ENCODE data around the gene THRA. TPM values are rescaled to one million over a fixed set of nuclear protein-coding genes. Genes with fewer than 3 reads are reported as not detected.

THRA gene
- 21.1 TPM for polyA plus RNA-seq (2013)

- under 1% methylated on average over 31 of the region's 83 CpGs for whole genome bisulfite sequencing (ENCODE audit: insufficient coverage)
- POLR2A ChIA-PET = interaction anchor here (1.0 to 1.3 kb wide), 2 partner anchors 9 to 13 kb away, joined by 3 read pairs; no protein-coding TSS in a partner anchor
Measured at GRCh38 chr17:40062329-40063186, at the start of gene THRA. TSS of gene THRA (plus strand) at chr17:40062965. CDS start at chr17:40074489, 11,524 bp downstream.

GRCh38 chr17:40014375-40014980, 48.3 kb upstream of the THRA start:
- Histone ChIP-seq H3K9me3 (ENCODE audit: control extremely low read depth in 1 of 5, control insufficient read depth in 4 of 5, insufficient read depth in 2 of 5, low read depth in 1 of 5, low read length in 4 of 5) (no peaks in the 10 kb centered on the region), H3K4me3 (ENCODE audit: control insufficient read depth in 1 of 7, extremely low read depth in 1 of 7, insufficient read depth in 4 of 7, low read depth in 2 of 7, low read length in 6 of 7) (no peak overlapping the region), H3K36me3 (ENCODE audit: control insufficient read depth in 4 of 4, insufficient read depth in 4 of 4, low read length in 3 of 4) (peaks cover 0 to 12% (median 5%) of the 10 kb centered on the region in 4 experiments), H3K27ac (ENCODE audit: insufficient read depth in 1 of 2, low read depth in 1 of 2, low read length in 2 of 2, poor library complexity in 1 of 2, severe bottlenecking in 2 of 2) (no peak overlapping the region), H3K4me1 (ENCODE audit: control extremely low read depth in 1 of 4, control insufficient read depth in 4 of 4, insufficient read depth in 4 of 4, low read length in 3 of 4) (peaks cover 0 to 13% (median 9%) of the 10 kb centered on the region in 4 experiments), H3K27me3 (replicated peaks in 2 of 5; ENCODE audit: control insufficient read depth in 4 of 5, insufficient read depth in 5 of 5, low read length in 4 of 5) (no peaks in the 10 kb centered on the region)
- no peak for DNase-seq
- CTCF ChIA-PET = interaction anchor here (1.0 to 10.5 kb wide), 13 partner anchors 12 to 276 kb away, joined by 3 to 113 read pairs (median 6); no protein-coding TSS in a partner anchor
- POLR2A ChIA-PET = interaction anchor here (0.6 kb wide), 1 partner anchor 19 kb away, joined by 3 read pairs; no protein-coding TSS in a partner anchor
- 83% methylated on average over 9 of the region's 18 CpGs for WGBS (ENCODE audit: insufficient coverage)

More at GRCh38 chr17:40062329-40063186, at the start of gene THRA:
- H3K4me1 ChIP-seq (ENCODE audit: control extremely low read depth in 1 of 4, control insufficient read depth in 4 of 4, insufficient read depth in 4 of 4, low read length in 3 of 4) = peaks cover 8 to 40% (median 37%) of the 10 kb centered on the region in 4 experiments
- DNase-seq = peak in 2 of 3 donors; percentile 72 to 79
- no peaks in the 10 kb centered on the region for H3K36me3 ChIP-seq (ENCODE audit: control insufficient read depth in 4 of 4, insufficient read depth in 4 of 4, low read length in 3 of 4)
- CTCF ChIA-PET = interaction anchor here (0.7 to 7.7 kb wide), 13 partner anchors 11 to 105 kb away, joined by 3 to 112 read pairs (median 7); no protein-coding TSS in a partner anchor
- peak within 1 kb of the TSS in 1 of 2 experiments; percentile 69 for H3K27ac ChIP-seq (ENCODE audit: insufficient read depth in 1 of 2, low read depth in 1 of 2, low read length in 2 of 2, poor library complexity in 1 of 2, severe bottlenecking in 2 of 2)
- peaks cover 0 to 5% (median 0%) of the 10 kb centered on the region in 5 experiments for H3K27me3 ChIP-seq (replicated peaks in 2 of 5; ENCODE audit: control insufficient read depth in 4 of 5, insufficient read depth in 5 of 5, low read length in 4 of 5)
- H3K9me3 ChIP-seq (ENCODE audit: control extremely low read depth in 1 of 5, control insufficient read depth in 4 of 5, insufficient read depth in 2 of 5, low read depth in 1 of 5, low read length in 4 of 5) = no peaks in the 10 kb centered on the region
- peak within 1 kb of the TSS; percentile 71 to 96 (median 90) for H3K4me3 ChIP-seq (ENCODE audit: control insufficient read depth in 1 of 7, extremely low read depth in 1 of 7, insufficient read depth in 4 of 7, low read depth in 2 of 7, low read length in 6 of 7)

- ChIA-PET POLR2A (interaction anchor here (0.6 to 1.0 kb wide), 2 partner anchors 17 to 18 kb away, joined by 3 read pairs; no protein-coding TSS in a partner anchor), CTCF (interaction anchor here (0.6 to 10.5 kb wide), 19 partner anchors 10 to 275 kb away, joined by 3 to 113 read pairs (median 3); no protein-coding TSS in a partner anchor)
Measured at GRCh38 chr17:40015005-40015997, 47.5 kb upstream of the THRA start, which contains the start of gene CSF3. TSS of gene CSF3 (plus strand) at chr17:40015440. CDS start at chr17:40015475, 35 bp downstream.

GRCh38 chr17:40015998-40016985, 46.5 kb upstream of the THRA start:
- H3K36me3 ChIP-seq (ENCODE audit: control insufficient read depth in 4 of 4, insufficient read depth in 4 of 4, low read length in 3 of 4) = peaks cover 0 to 27% (median 13%) of the 10 kb centered on the region in 4 experiments
- ChIA-PET CTCF (interaction anchor here (0.6 to 10.5 kb wide), 16 partner anchors 10 to 274 kb away, joined by 3 to 113 read pairs (median 4); no protein-coding TSS in a partner anchor), POLR2A (interaction anchor here (1.0 kb wide), 1 partner anchor 16 kb away, joined by 3 read pairs; no protein-coding TSS in a partner anchor)
- H3K4me3 ChIP-seq (ENCODE audit: control insufficient read depth in 1 of 7, extremely low read depth in 1 of 7, insufficient read depth in 4 of 7, low read depth in 2 of 7, low read length in 6 of 7) = peak overlapping the region in 1 of 7 experiments; percentile 0
- no peaks in the 10 kb centered on the region for H3K9me3 ChIP-seq (ENCODE audit: control extremely low read depth in 1 of 5, control insufficient read depth in 4 of 5, insufficient read depth in 2 of 5, low read depth in 1 of 5, low read length in 4 of 5)
- WGBS (ENCODE audit: insufficient coverage) = 81% methylated on average over 18 of the region's 26 CpGs
- H3K27ac ChIP-seq (ENCODE audit: insufficient read depth in 1 of 2, low read depth in 1 of 2, low read length in 2 of 2, poor library complexity in 1 of 2, severe bottlenecking in 2 of 2) = no peak overlapping the region
- no peaks in the 10 kb centered on the region for H3K27me3 ChIP-seq (replicated peaks in 2 of 5; ENCODE audit: control insufficient read depth in 4 of 5, insufficient read depth in 5 of 5, low read length in 4 of 5)
- DNase-seq = no peak
- peaks cover 0 to 13% (median 9%) of the 10 kb centered on the region in 4 experiments for H3K4me1 ChIP-seq (ENCODE audit: control extremely low read depth in 1 of 4, control insufficient read depth in 4 of 4, insufficient read depth in 4 of 4, low read length in 3 of 4)

More at GRCh38 chr17:40015005-40015997, 47.5 kb upstream of the THRA start, which contains the start of gene CSF3:
- Histone ChIP-seq H3K27me3 (replicated peaks in 2 of 5; ENCODE audit: control insufficient read depth in 4 of 5, insufficient read depth in 5 of 5, low read length in 4 of 5) (no peaks in the 10 kb centered on the region), H3K4me3 (ENCODE audit: control insufficient read depth in 1 of 7, extremely low read depth in 1 of 7, insufficient read depth in 4 of 7, low read depth in 2 of 7, low read length in 6 of 7) (peak within 1 kb of the TSS in 1 of 7 experiments; percentile 0), H3K36me3 (ENCODE audit: control insufficient read depth in 4 of 4, insufficient read depth in 4 of 4, low read length in 3 of 4) (peaks cover 0 to 20% (median 10%) of the 10 kb centered on the region in 4 experiments), H3K27ac (ENCODE audit: insufficient read depth in 1 of 2, low read depth in 1 of 2, low read length in 2 of 2, poor library complexity in 1 of 2, severe bottlenecking in 2 of 2) (no peak within 1 kb of the TSS), H3K9me3 (ENCODE audit: control extremely low read depth in 1 of 5, control insufficient read depth in 4 of 5, insufficient read depth in 2 of 5, low read depth in 1 of 5, low read length in 4 of 5) (no peaks in the 10 kb centered on the region), H3K4me1 (ENCODE audit: control extremely low read depth in 1 of 4, control insufficient read depth in 4 of 4, insufficient read depth in 4 of 4, low read length in 3 of 4) (peaks cover 0 to 13% (median 9%) of the 10 kb centered on the region in 4 experiments)
- 41% methylated on average over 19 of the region's 20 CpGs for WGBS (ENCODE audit: insufficient coverage)
- DNase-seq = peak in 2 of 3 donors; percentile 23 to 26

- Histone ChIP-seq H3K27ac (ENCODE audit: insufficient read depth in 1 of 2, low read depth in 1 of 2, low read length in 2 of 2, poor library complexity in 1 of 2, severe bottlenecking in 2 of 2) (no peak overlapping the region), H3K36me3 (ENCODE audit: control insufficient read depth in 4 of 4, insufficient read depth in 4 of 4, low read length in 3 of 4) (peaks cover 0 to 40% (median 25%) of the 10 kb centered on the region in 4 experiments), H3K9me3 (ENCODE audit: control extremely low read depth in 1 of 5, control insufficient read depth in 4 of 5, insufficient read depth in 2 of 5, low read depth in 1 of 5, low read length in 4 of 5) (no peaks in the 10 kb centered on the region), H3K4me1 (ENCODE audit: control extremely low read depth in 1 of 4, control insufficient read depth in 4 of 4, insufficient read depth in 4 of 4, low read length in 3 of 4) (peaks cover 0 to 13% (median 9%) of the 10 kb centered on the region in 4 experiments), H3K4me3 (ENCODE audit: control insufficient read depth in 1 of 7, extremely low read depth in 1 of 7, insufficient read depth in 4 of 7, low read depth in 2 of 7, low read length in 6 of 7) (no peak overlapping the region), H3K27me3 (replicated peaks in 2 of 5; ENCODE audit: control insufficient read depth in 4 of 5, insufficient read depth in 5 of 5, low read length in 4 of 5) (no peaks in the 10 kb centered on the region)
- WGBS (ENCODE audit: insufficient coverage) = 86% methylated on average over 12 of the region's 15 CpGs
- ChIA-PET CTCF (interaction anchor here (1.1 to 10.5 kb wide), 5 partner anchors 9 to 113 kb away, joined by 3 to 113 read pairs (median 3); no protein-coding TSS in a partner anchor), POLR2A (no interaction called here)
- DNase-seq = no peak
Measured at GRCh38 chr17:40017422-40018080, 45.2 kb upstream of the THRA start.

All from common myeloid progenitor, CD34-positive (primary cell).